HG03558 (cell line): ENCODE measurements around the gene ITIH1.

Source experiments
- ATAC-seq: cut with Tn5 transposase; IDR thresholded peaks from one replicate; pipeline ENCODE4 v1.9.1; 2021; ENCODE audit warnings: moderate number of reproducible peaks; ENCODE audit not compliant: unreplicated experiment; ENCODE audit errors: extremely low read depth

The ITIH1 gene

DNA sequence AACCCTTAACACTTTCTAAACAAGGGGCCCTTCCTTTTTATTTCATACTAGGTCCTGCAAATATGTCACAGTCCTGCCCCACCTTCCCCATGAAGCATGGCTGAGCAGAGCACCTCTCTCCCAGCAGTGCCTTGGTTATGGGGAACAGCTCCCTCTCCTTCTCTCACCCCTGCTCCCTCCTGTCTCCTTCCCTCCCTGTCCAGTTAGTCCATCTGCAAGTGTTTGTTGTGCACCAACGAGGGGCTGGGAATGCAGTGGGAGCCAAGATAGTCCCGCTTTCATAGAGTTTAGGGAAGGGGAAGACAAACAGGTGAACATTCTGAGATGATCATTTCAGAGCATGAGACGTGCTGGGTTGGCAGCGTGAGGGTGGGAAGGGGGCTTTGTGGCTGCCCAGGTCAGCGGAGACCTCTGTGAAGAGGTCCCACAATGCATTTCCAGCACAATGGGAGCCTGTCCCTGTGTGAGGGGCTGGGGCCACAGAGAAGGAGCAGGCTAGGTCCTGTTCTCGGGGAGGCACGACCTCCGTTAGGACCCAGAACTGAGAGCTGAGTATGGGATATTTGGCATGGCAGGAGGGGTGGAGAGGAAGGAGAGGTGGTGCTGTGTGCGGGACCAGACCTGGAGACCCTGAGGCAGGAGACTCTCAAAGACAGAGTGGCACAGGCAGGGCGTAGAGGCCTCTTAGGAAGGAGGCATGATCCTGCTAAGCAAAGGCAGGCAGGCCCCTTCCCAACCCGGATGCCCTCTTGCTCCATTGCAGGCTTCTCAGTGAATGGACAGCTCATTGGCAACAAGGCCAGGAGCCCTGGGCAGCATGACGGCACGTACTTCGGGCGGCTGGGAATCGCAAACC, 11.7 kb downstream of the ITIH1 start:
- ATAC-seq = no peak

DNA sequence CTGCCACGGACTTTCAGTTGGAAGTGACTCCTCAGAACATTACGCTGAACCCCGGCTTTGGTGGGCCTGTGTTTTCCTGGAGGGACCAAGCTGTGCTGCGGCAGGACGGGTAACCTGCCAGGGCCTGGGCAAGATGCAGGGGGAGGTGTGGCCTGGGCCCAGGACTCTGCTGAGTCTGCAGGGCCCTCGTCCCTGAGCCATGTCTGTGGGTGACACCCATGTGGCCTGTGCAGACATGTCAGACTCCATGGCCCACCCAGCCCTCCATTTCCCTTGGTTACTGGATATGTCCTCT, 12.3 kb downstream of the ITIH1 start:
- ATAC-seq = no peak

DNA sequence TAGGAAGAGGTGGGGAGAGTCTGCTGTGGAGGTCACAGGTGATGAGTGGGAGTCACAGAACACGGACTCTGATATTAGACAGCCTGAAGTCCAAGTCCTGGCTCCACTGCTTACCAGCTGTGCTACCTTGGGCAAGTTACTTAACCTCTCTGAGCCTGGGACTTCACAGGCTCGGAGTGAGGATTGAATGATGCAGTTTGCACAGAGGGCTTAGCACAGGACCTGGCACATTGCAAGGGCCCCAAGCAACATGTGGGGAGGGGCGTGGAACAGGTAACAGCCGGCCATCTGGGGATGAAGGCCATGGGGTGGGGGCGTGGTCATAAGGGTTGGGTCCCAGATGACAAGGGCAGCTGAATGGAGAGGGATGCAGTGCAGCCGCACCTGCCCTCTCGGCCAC, 12.9 kb downstream of the ITIH1 start:
- no peak for ATAC-seq

DNA sequence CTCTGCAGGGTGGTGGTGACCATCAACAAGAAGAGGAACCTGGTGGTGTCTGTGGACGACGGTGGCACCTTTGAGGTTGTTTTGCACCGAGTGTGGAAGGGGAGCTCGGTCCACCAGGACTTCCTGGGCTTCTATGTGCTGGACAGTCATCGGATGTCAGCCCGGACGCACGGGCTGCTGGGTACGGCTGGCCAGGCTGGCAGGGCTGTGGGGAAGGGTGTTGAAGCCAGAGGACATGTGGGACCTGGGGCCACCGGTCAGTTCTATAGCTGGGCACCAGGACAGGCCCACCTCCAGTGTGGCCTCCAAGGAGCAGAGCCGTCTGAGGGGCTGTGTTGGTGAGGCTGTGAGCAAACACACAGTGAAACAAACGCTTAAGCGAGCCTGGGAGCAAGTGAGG, 13.3 kb downstream of the ITIH1 start:
- ATAC-seq = no peak

DNA sequence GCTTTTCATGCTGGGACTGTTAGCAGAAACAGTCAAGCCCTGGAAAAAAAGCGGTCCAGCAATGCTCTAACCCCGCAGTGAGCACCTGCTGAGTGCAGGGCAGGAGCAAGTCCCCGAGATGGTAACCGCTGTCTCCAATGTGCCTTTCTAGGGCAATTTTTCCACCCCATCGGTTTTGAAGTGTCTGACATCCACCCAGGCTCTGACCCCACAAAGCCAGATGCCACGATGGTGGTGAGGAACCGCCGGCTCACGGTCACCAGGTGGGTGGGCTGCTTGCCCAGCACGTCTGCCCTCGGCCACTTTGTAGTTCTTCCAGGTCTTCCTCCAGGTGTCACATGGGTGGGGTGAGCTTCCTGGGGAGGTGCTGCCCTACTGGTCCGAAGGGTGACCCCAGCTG, 14.0 kb downstream of the ITIH1 start:
- ATAC-seq = no peak

DNA sequence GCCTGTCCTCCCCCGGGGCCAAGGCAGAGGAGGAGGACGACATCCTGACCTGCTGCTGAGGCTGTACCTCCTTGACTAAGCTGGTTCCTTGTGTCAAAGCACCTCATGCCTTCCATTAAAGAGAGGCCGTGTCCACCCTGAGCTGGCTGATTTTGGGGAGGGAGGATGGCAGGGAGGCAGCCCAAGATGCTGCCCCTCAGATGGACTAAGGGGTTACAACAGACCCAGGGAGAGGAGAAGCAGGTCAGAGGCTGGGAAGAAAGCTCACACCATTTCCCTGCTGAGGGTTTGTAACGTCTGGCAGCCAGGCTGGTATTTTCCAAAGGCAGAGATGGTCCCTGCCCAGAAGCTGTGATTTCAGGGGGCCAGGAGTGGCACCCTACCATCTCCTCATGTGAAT, 14.5 kb downstream of the ITIH1 start:
- no peak for ATAC-seq

DNA sequence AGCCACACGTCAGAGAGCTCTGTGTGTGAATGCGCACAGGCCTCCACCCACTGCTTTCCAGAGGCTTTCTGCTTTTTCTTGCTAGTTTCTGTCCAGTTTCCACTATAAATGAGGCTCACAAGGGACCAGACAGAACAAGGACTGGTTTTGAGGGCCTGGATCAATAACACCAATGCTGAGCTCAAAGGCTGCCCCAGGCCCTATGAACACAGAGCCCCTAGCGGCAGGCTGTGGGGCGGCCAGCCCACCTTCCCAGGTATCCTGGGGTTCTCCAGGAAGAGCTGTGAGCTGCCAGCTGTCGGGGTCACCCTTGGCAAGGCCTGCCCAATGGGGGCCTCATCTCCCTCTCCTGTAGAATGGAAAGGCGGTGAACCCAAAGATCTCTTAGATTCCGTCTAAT, 15.0 kb downstream of the ITIH1 start:
- no peak for ATAC-seq

DNA sequence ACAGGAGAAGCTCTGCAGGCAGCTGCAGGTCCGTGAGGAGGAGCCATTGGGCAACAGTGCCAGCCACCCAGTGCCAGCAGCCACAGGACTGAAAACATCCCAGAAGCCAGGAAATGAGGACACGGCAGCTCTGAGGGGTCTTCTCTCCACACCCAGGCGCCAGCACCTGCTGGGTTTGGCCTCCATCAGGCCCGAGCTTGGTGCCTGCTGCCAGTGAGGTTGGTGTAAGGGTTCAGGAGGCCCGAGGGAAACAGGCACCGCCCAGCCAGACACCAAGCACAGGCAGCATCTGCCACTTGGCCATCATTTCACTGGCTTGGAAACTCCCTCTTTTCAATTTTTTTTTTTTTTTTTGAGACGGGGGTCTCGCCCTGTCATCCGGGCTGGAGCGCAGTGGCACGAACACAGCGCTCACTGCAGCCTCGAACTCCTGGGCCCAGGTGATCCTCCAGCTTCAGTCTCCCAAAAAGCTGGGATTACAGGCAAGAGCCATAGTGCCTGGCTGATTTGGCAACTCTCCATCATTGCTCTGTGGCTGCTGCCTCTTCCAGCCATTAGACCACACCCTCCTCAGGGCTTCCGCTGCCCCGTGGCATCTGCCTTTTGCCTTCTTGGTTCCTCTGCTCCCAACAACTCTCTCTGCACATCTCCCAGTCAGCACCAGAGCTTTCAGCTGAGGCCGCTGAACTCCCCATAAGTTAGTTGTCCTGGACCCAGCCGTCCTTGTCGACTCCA, 15.7 kb downstream of the ITIH1 start:
- ATAC-seq = no peak

DNA sequence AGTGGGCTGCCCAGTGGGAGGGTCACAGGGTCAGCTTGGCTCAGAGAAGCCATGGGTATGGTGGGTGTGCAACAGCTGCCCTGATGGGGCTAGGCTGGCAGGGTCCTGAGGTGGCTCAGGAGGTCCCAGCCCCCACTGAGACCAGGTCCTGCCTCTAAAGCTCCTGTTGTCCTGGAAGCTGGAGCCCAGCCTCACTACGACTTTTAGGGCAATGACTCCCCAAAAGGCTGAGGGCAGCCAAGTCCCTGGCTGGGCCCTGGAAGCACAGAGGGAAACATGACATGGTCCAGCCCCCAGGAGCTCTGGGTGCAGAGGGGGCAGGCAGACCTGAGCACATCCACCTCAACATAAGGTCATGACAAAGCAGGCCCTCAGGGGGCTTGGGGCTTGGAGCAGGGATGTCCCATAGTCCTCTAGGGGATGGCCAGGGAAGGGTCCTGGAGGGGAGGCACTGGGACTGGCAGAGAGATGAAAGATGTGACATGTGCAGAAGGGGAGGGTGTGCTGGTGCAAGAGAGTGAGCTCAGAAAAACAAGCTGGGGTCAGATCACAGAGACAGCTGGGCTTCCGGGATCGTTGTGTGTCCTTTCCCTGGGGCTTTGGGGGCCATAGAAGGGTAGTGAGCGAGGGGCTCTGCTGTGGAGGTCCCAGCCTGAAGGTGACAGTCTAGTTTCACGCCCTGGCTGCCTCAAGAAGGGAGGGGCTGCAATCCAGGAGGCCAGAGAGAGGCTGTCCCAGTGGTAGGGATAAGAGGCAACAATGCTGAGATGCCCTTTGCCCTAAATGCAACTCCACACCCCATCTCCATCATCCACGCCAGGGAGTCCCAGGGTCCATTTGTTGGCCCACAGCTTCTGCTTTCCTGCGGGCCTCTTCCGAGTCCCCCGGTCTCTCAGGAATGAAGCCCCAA, 16.6 kb downstream of the ITIH1 start:
- ATAC-seq = no peak

DNA sequence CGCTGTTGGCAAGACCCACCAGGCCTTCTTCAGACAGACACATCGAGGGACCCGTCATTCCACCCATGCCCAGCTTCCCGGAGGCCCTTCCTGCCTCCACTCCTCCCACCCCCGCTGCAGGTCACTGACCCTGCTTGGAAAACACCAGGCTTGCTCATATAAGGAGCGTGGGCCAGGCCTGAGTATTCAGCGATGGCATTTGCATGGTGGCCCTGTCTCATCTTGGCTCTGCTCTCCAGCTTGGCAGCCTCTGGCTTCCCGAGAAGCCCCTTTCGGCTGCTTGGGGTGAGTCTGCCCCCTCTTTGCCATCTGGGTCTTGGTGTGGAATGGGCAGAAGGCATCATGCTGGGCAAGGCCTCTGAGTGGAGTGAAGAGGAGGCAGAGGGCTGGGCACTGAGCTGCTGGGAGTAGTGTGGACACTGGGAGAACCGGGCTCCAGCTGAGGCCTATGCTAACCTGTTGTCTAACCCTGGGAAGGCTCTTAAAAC, 17.3 kb downstream of the ITIH1 start, which contains the start of gene ITIH3:
Gene ITIH3, plus strand, starts transcription at position 185 of the 488 bp plus-strand sequence. Its CDS starts 8 bp downstream, at position 193.
- no peak for ATAC-seq

DNA sequence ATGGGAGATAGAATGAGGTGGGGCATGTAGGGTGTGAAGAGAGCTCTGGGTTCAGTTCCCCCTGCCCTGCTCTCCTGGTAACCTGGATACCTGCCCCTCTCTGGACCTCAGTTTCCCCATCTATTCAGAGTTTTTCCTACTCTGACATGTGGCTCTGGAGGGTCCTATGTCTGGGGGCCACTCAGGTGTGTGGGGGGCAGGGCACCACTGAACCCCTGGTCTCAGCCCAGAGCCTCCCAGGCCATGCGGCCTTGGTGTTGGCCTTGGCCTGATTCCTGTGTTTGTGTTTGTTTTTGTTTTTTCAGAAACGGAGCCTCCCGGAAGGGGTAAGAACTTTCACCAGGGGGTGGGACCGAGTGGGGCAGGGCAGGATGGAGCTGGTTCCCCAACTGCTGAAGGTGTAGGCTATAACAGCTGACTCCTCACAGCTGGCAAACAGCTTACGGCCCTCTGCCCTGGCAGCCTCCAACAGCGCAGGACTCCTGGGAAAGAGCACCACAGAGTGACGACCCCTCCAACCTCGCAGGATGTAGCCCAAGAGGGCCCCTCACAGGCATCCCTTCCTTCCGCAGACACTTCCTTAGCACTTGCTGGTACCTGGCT, 18.0 kb downstream of the ITIH1 start:
- ATAC-seq = no peak

DNA sequence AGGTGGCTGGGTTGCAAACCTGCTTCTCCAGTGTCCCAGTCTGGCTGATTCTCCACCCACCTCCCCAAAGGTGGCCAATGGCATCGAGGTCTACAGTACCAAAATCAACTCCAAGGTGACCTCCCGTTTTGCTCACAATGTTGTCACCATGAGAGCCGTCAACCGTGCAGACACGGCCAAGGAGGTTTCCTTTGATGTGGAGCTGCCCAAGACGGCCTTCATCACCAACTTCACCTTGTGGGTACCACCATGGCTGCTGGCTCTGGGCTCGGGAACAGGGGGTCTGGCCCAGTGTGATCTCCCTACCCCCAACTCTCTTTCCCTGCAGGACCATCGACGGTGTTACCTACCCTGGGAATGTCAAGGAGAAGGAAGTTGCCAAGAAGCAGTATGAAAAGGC, 19.0 kb downstream of the ITIH1 start:
- ATAC-seq = no peak

DNA sequence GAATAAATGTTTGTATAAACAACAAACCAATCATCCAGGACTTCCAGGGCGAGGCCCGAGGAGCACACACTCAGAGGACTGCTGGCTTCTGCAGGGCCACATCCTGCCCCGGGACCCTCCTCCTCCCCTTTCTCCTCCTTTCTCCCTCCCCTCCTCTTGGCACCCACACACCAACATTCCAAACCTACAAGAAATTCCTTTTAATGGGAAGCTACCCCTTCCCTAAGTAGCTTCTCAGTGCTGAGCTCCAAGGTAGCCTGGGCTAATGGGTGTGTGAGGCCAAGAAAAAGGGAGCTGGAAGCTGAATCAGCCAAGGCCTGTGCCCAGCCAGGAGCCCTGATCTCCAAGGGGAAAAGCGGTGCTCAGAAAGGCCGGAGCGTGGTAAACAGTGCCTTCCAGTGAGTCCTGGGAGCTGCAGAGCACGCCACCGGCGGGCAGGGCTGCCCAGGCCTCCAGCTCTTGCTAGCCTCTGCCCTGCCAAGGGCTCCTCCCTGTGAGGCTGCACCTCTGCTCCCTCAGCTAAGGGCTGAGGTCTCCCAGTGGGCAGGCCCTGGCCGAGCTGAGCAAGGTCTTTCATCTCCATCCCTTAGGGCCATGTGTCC, 21.1 kb downstream of the ITIH1 start:
- ATAC-seq = no peak

DNA sequence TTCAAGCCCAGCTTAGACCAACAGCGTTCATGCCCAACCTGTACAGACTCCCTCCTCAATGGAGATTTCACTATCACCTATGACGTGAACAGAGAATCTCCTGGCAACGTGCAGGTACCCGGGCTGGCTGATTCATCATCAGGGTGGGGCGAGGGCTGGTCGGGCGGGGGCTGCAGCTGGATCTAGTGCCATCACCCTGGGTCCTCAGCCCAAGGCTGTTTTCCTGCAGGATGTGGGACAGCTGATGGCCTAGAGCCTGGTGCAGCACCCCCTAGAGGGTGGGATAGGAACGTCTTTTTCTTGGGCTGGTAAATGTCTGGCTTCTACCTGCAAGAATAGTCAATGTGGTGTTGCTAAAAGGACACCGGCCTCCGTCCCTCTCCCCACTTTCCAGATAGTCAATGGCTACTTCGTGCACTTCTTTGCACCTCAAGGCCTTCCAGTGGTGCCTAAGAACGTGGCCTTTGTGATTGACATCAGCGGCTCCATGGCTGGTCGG, 21.6 kb downstream of the ITIH1 start:
- no peak for ATAC-seq

DNA sequence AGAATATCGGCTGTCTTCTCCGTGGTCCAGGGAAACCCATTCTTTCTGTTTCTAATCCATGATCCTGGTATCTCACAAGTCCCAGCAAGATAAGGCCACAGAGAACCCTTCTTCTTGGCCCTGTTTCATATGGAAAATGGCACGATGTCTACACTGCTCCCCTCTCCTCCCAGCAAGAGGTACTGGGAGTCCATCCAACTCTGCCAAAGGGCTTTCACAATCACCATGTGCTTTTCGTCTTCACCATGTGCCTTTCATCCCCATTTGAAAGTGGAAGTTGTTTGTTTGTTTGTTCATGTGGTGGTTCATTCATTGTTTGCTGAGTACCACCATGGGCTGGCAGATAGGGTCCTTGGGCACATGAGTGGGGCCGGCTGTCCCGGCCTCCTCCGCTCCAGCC, 22.7 kb downstream of the ITIH1 start:
- no peak for ATAC-seq

DNA sequence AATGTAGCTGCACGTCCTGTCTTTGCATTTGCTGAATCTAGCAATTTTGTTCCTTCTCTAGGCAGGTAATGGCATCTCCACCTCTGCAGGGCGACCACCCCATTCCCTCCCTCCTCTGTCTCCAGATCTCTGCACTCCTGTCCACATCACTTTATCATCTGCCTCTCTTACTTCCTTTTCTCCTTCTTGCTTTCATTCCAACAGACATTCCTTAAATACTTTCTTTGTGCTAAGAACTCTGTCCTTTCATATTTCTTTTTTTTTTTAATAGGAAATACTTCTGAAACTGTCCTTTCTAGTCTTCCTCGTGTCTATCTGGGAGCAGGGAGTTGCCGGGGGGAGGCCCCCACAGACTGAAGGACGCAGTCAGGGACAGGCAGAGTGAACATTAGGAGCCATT, 24.4 kb downstream of the ITIH1 start:
- no peak for ATAC-seq

DNA sequence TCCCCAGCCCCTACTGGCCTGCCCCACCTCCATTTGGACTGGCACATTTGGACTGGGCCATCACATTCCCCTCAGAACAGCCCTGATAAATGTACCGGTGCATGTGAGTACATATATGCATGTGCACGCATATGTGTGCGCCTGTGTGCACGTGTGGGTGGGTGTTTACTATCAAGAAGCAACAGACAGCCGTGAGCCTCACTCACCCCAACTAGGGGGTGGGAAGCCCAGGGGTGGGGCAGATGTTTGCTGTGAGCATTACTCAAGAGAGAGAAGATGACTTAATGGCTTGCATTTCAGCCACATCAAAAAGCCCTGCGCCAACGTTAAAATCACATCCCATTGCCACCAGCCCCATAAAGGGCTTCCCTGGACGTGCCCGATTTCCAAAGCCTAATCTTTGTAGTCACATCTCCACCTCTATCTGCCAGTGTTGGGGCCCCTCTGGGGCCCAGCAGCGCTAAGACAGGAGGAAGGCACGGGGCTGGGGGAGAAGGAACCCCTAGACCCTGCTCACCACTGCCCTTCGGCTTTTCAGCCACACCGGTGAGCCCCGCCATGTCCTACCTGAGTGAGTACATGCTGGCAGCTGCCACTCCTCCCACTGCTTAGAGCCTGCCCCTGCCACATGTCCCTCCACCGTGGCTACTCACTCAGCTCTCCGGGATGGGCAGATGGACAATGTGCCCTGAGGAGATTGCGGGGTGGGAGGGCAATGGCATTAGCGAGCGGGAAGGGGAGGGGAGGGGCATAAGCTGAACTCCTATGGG, 28.1 kb downstream of the ITIH1 start:
- no peak for ATAC-seq

DNA sequence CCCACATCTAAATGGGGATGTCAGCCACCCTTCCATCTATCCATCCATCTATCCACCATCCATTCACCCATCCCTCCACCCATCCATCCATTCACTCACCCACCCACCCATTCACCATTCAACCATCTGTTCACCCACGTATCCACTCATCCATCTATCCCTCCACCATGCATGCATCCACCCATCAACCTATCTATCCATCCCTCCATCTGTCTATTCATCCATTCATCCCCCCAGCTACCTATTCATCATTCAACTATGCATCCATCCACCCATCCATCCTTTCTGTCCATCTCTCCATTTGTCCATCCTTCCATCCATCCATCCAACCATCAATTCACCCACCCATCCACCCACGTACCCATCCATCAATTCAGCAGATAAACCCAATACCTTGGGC, 31.8 kb downstream of the ITIH1 start:
- ATAC-seq = no peak
